NK-92 (cell line): ENCODE data around the gene LTO1.

Experiments used
- DNase-seq: peaks from one replicate; lab custom pipeline; 2025; ENCODE audit not compliant: unreplicated experiment; lab: John Stamatoyannopoulos, UW

The LTO1 gene, protein sequence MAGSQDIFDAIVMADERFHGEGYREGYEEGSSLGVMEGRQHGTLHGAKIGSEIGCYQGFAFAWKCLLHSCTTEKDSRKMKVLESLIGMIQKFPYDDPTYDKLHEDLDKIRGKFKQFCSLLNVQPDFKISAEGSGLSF

DNA sequence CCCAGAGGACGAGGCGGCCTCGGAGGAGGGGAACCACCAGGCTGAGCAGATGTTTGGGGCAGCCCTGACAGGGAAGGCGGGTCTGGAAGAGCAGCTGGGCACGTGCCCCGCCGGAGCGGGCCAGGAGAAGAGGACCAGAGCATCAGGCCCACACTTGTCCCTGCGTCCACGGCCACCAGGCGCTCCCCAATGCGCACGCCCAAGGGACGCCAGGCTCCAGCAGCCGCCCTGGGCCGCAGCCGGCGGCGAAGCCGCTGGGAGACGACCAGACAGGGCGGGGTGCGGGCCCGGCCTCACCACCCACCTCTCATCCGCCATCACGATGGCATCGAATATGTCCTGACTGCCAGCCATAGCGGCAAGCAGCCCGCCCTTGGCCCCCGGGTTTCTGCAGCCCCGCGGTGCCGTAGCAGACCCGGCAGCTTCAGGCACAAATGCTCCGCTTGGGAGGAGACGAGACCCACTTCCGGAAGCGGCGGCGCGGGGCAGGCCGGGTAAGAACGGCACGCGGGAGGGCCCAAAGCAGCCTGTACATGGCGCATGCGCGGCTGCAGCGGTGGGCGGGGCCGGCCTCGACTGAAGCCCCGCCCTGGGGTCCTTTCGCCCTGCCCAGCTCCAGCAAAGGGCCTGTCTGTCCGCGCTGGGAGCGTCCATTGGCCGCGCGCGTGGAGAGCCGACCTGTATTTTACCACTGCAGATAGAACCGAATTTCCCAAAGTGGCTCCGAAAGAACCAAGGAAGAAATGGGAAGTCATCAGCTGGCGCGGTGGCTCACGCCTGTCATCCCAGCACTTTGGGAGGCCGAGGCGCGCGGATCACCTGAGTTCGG is at the start of gene LTO1:
LTO1 (minus strand) TSS at position 468 of the 829 bp plus-strand sequence; CDS start at position 354, 114 bp downstream.
- DNase-seq, result peak; percentile 45

- no peak for DNase-seq
These were observed 46.6 kb upstream of the LTO1 start for GRCh38 chr11:69721745-69722144.

DNA sequence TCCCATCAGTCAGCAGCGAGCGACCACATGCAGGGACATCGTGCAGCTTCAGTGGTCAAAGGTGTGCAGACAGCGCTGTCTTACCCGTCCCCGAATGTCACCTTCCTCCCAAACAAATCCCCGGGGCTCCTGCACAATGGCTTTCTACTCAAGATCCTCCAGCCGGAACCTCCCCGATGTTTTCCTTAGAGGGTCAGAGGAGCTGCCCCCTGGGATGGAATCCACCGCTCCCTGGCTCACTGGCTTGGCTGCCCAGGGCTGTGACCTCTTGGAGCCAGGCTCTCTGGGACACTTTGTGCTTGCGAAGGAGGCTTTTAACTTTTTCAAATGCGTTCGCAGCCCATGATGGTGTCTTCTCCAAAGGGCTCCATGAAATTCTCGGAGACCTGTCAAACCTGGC is 46.0 kb upstream of the LTO1 start:
- no peak for DNase-seq

DNA sequence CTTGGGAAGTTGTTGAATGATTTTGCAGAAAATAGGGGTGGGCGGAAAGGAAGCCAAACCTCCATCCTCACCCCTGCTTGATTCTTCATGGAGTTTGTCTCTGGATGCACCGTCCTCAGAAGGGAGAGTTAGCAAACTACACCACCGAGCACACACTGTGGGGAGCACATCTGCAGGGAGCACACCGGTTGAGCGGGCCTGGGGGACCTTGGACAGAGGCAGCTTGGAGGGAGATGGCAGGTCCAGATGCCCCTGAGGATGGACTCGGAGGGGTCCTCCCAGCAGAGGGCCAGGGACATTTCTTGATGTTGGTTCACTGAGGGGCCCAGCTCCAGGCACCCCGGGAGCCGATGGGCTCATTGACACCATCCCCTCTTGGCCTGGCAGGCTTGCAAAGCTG is 43.8 kb upstream of the LTO1 start:
- DNase-seq, result no peak

- DNase-seq, result no peak
These were observed 43.0 kb upstream of the LTO1 start for GRCh38 chr11:69718147-69718546.

DNA sequence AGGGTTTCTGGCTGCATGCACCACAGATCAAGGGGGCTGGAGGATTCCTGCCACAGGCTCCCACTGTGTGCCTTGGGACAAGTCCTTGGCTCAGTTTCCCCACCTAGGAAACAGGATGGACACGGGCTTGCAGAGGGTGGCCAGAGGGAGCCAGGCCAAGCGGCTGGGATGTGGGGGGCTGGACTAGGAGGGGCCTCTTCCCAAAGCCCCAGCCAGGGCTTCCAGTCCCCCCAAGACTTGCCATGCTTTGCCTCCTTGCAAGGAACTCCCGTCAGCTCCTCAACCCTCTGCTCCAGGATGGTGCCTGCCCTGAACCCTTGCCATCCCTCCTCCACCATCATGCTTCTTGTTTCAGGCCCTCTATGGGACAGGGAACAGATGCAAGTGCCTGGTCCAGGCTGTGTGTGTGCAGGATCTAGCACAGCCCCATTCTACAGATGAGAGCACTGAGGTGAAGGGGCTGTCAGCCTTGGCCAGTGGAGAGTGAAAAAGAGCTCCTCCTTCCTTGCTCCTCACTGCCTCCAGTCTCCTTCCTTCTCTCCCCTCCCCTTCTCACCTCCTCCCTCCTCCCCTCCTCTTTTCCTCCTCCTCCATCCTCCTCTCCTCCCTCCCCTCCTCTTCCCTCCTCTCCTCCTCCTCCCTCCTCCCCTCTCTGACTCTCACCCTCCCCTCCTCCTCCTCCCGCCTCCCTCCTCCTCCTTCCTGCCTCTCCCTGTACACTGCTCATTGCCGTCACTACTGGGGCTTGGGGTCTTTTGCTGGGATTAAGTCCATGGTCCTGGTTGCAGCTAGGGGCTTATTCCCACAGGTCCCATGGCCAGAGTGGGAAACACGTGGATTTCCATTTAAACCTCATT is 42.0 kb upstream of the LTO1 start:
- no peak for DNase-seq

- DNase-seq, result no peak
These were observed 40.9 kb upstream of the LTO1 start for GRCh38 chr11:69716099-69716498.

GRCh38 chr11:69715446-69715845 is 40.3 kb upstream of the LTO1 start:
- no peak for DNase-seq

DNA sequence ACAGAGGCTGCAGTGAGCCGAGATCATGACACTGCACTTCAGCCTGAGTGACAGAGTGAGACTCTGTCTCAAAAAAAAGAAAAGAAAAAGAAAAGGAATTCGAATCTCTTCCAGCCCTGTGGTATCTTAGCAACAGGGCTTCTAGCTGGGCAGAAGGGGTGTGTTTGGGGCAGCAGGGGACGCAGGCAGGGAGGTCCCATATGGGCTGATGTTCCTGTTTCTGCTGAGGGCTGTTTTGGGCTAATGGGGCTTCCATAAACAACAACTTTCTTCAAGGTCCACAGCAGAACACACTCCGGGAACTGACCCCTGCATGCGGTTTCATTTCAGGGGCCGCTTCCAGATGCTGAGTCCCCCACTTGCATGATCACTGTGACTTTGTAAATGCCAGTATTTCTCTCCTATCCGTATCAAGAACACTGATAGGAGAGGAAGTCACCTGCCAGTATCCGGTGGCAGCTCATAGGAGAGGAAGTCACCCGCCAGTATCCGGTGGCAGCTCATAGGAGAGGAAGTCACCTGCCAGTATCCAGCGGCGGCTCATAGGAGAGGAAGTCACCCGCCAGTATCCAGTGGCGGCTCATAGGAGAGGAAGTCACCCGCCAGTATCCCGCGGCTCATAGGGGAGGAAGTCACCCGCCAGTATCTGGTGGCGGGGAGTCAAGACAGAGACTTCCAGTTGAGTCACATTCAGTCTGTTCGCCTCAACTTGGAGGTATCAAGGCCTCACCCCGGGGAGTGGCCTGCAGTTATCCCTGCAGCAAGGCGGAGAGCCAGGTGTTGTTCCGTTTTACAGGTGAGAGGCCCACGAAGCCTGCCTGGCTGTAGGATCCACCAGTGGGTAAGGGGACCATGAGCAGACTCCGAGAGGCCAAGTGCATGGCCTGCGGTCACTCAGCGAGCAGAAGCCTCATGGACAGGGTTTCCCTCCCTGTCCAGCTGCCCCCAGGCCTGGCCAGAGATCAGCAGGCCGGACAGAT is 37.0 kb upstream of the LTO1 start:
- no peak for DNase-seq

- no peak for DNase-seq
These were observed 33.7 kb upstream of the LTO1 start for GRCh38 chr11:69708736-69709401.

GRCh38 chr11:69707176-69707575 is 32.0 kb upstream of the LTO1 start:
- no peak for DNase-seq

DNA sequence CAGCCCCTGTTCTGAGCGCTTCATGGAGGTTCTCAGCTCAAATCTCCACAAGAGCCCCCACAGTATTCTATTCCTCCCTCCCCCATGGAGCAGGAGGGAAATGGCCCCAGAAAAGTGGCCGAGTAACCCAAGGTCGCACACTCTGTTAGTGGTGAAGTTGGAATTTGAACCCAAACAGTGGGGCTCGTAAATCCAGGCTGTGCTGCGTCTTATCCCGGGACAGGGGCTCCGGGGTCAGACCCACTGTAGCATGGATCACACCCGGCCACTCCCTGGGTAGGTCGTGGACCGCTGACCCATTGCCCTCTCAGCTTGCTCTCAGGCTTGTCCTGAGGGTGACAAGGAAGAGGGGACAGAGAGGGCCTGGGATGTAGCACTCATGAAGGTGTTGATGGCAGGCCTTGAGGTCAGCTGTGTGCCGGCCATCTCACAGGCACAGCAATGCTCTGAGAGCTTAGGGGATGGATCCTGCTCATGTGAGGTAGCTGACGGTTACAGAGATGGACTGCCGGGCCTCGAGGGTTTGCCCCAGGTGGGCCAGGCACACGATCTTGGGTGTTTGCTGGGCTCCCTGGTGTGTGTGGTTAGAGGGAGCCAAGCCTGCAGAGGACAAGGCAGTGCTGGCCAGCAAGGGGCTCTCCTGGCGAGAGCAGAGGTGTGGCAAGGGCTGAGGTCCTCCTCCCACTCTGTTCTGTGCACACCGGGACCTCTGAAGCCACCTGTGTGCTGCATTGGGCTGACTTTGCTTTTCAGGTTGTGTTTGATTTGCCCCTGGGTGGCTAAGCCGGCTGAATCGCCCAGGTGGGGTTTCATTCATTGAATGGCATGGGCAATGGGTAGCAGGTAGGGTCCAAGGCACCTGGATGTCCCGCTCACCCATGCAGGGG is 31.0 kb upstream of the LTO1 start:
- no peak for DNase-seq

- DNase-seq, result no peak
These were observed 30.2 kb upstream of the LTO1 start for GRCh38 chr11:69705351-69705811.

- DNase-seq, result no peak
These were observed 29.5 kb upstream of the LTO1 start for GRCh38 chr11:69704508-69705253.

DNA sequence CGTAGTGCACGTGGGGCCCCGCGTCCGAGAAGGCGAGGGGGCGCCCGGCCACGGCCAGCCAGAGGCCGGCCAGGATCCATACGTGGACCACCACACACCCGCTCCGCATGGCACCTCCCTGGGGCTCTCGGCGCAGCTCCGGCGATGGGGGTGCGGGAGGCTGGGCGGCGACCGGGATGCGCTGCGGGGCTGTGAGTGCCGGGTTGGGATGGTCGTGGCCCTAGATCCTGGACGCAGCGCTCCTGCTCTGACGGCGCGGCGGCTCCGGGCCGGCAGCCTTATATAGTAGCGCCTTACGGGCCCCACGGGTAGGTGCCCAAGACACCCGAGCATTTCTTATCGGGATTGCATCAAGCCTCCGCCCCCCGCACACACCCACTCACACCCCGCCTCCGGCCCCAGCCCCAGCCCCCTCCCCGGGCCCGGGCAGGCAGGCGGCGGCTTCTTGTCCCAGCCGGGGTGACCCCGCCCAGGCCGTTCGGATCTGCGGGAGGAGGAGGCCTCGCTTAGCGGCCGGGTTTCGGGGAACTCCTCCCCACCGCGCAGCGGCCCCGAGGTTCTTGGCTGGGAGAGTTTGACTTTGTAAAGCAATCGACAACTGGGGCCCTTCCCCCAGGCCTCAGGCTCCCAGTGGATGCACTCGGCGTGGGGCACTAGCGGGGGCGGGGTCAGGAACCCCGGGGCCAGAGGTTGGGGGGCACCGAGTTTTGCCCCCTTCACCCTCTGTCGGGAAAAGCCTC is 28.8 kb upstream of the LTO1 start, which contains the start of gene FGF19:
FGF19 (minus strand) TSS at position 255 of the 740 bp plus-strand sequence; CDS start at position 109, 146 bp downstream.
- DNase-seq, result no peak

GRCh38 chr11:69703453-69703767 is 28.3 kb upstream of the LTO1 start:
- no peak for DNase-seq

- no peak for DNase-seq
These were observed 27.8 kb upstream of the LTO1 start for GRCh38 chr11:69702769-69703452.
